ES-I3 (cell line): ENCODE measurements around the gene CAPN2.

ENCODE experiments used
- H3K36me3 ChIP-seq: 2 replicates; pipeline ENCODE4 v1.6.1; 2013; ENCODE audit warnings: mild to moderate bottlenecking, low read length, control low read depth, moderate library complexity; ENCODE audit not compliant: insufficient read depth
- H3K4me1 ChIP-seq: 2 replicates; pipeline ENCODE4 v1.6.1; 2013; ENCODE audit warnings: mild to moderate bottlenecking, control low read depth, low read length; ENCODE audit not compliant: insufficient read depth
- H3K9ac ChIP-seq: 2 replicates; pipeline ENCODE4 v1.6.1; 2013; ENCODE audit warnings: low read depth, mild to moderate bottlenecking, low read length, moderate library complexity
- H3K9me3 ChIP-seq: 2 replicates; pipeline ENCODE4 v1.6.1; 2013; ENCODE audit warnings: mild to moderate bottlenecking, low read length, moderate library complexity; ENCODE audit not compliant: control insufficient read depth, insufficient read depth

The CAPN2 gene

DNA sequence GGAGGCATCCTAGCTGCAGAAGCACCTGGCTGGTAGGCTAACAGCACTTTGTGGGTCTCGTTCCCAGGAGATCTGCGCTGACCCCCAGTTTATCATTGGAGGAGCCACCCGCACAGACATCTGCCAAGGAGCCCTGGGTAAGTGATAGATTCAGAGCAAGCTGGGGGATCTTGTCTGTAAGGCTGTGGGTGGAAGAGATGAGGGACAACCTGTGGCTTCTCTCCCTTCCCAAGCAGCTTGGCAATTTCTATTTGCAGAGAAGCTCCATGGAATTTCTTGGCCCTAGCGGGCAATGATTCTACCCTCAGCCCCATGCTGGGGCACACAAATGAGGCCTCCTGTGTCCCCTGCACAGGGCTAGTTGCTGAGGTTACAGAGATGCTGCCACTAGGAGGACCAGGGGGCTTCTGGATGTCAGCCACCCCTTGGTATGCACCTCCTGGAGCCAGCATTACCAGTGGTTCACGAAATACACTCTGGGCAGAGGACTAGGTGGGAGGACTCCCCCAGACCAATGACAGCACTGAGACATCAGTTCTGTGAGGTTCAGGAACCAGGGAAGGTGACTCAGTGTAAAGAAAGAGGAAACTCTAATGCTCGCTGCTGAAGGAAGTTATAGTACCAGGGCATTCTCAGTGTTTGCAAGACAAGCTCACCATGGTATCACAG, 5.5 kb downstream of the CAPN2 start:
- no peak overlapping the region for H3K9ac ChIP-seq
- no peaks in the 10 kb centered on the region for H3K9me3 ChIP-seq
- H3K4me1 ChIP-seq = peaks cover 48% of the 10 kb centered on the region
- H3K36me3 ChIP-seq = peaks cover 5% of the 10 kb centered on the region; the same call in 1 of the 2 replicates

DNA sequence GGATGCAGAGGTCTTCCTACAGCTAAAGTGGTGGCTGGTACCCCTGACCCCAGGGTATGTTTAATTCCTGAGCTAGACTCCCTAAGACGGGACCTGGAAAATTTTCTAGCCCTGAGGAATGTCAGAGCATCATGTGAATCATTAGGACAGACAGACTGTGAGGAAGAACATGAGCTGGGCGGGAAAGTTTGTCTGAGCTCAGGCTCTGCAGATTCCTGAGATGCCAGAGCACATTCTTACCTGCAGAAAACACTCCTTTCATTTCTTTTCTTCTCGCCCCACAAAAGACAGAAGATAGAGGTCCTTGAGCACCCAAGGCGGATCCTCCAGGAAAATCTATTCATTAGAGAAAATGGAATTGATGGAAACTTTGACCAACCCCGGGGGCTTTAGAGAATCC, 6.5 kb downstream of the CAPN2 start:
- peaks cover 5% of the 10 kb centered on the region; the same call in 1 of the 2 replicates for H3K36me3 ChIP-seq
- H3K4me1 ChIP-seq = peaks cover 45% of the 10 kb centered on the region
- H3K9ac ChIP-seq = no peak overlapping the region
- H3K9me3 ChIP-seq = no peaks in the 10 kb centered on the region

DNA sequence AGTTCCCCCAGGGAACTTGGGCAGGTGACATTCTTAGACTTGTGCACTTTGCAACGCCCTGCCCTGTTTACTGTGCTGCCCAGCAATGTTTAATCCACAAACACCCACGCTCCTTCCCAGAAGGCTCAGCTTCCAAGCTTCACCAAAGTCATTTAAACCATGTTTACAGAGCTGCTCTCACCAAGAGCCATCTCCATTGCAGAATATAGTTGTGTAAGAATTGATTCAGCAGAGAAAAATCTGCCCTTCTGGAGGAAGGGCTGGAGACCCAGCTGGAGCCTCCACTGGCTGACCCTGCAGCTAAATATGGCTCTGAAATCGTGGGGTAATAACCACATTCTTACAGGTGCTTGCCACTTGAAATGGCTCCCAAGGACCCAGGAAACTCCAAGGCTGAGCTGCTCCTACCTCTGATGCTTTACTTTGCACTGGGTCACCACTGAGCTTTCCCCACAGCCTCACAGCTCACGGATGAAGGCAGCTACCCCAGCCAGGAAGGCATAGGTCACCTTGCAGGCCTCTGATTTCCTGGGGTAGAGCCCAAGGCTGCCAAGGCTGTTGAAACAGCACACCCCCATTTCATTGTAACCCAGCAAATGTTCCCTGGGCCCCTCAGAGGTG, 8.7 kb downstream of the CAPN2 start:
- Histone ChIP-seq H3K9me3 (no peaks in the 10 kb centered on the region), H3K9ac (no peak overlapping the region), H3K4me1 (peaks cover 34% of the 10 kb centered on the region), H3K36me3 (peaks cover 5% of the 10 kb centered on the region; the same call in 1 of the 2 replicates)

DNA sequence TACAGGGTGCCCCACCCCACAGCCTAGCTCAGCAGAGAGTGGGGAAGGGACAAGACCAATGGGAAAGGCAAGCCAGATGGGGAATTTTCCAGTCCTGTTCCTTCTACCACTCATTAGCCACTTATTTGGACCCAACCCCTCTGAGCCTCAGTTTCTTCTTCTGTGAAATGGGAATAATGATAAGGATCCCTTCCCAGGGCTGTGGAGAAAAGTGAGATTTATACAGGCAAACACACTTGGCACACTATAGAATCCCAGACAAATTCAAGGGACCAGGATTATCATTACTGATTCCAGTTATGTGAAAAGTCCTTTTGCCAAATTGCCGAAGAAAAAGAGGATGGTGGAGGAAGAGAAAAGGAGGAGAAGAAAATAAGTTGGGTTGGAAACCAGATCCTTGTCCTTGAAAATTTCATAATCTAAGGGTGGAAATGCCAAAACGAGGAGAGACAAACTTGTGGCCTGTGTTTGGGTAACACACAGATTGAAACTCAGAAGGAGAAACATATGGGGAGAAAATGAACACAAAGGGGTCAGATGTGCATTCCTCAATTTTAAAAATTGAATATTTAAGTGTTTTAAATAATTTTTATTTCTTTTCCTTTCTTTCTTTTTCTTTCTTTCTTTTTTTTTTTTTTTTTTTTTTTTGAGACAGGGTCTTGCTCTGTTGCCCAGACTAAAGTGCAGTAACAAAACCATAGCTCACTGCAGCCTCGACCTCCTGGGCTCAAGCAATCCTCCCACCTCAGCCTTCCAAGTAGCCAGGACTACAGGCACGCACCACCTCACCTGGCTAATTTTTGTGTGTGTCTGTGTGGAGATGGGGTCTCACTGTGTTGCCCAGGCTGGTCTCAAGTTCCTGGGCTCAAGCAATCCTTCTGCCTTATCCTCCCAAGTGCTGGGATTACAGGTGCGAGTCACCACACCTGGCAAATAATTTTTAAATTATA, 9.6 kb downstream of the CAPN2 start:
- Histone ChIP-seq H3K4me1 (peaks cover 33% of the 10 kb centered on the region), H3K9ac (no peak overlapping the region), H3K36me3 (peaks cover 5% of the 10 kb centered on the region; the same call in 1 of the 2 replicates), H3K9me3 (no peaks in the 10 kb centered on the region)

DNA sequence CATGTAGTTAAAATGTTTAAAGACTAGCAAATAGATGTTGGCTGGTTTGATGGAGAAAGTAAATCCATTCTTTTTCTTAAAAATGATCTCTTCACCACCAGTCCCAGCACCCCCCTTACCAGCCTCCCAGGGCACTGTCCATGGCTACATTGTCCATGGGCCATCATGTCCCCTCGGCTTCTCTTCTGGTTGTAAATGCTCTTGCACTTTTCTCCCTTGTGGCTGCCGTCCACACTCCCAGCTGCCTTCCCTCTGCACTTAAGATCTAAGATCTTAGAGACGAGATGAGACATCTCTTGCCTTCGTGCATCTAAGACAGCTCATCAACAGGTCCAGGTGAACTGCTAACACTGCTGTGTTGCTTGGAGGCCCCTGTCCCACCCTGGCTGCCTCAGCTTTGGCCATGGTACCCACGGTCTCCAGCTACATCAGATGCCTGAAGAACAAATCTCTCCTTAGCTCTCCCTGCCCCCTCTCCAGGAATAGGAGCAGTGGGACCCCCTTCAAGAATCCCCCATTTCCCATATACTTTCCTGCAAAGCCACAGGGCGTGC, 11.1 kb downstream of the CAPN2 start:
- Histone ChIP-seq H3K9ac (no peak overlapping the region), H3K9me3 (no peaks in the 10 kb centered on the region), H3K4me1 (peaks cover 30% of the 10 kb centered on the region), H3K36me3 (peaks cover 5% of the 10 kb centered on the region; the same call in 1 of the 2 replicates)

GRCh38 chr1:223724376-223724775, 12.0 kb downstream of the CAPN2 start:
- no peaks in the 10 kb centered on the region for H3K9me3 ChIP-seq
- no peak overlapping the region for H3K9ac ChIP-seq
- H3K36me3 ChIP-seq = peaks cover 5% of the 10 kb centered on the region; the same call in 1 of the 2 replicates
- H3K4me1 ChIP-seq = peaks cover 24% of the 10 kb centered on the region

DNA sequence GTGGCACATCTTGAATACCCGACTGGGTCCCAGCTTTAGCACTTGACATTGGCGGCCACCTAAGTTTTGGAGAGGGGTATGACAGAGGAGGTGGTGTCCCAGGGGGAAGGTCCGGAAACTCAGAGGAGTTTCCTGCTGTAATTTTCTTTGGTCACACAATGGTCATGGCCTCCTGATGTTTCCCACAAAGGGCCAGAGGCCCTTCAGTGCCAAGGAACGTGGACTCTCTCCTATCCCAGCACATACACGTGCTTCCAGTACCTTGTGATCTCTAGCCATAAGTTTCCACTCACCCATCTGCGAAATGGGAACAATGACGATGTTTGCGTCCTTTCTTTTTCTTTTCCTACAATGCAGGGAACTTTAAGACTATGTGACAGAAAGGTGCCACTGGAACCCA, 13.2 kb downstream of the CAPN2 start:
- no peak overlapping the region for H3K9ac ChIP-seq
- H3K36me3 ChIP-seq = peaks cover 3% of the 10 kb centered on the region; the same call in 1 of the 2 replicates
- peaks cover 25% of the 10 kb centered on the region for H3K4me1 ChIP-seq
- H3K9me3 ChIP-seq = no peaks in the 10 kb centered on the region

GRCh38 chr1:223726380-223727001, 14.2 kb downstream of the CAPN2 start:
- Histone ChIP-seq H3K9me3 (no peaks in the 10 kb centered on the region), H3K36me3 (no peaks in the 10 kb centered on the region; the same call in 1 of the 2 replicates), H3K9ac (no peak overlapping the region), H3K4me1 (peaks cover 29% of the 10 kb centered on the region)

- Histone ChIP-seq H3K4me1 (peaks cover 29% of the 10 kb centered on the region), H3K9ac (no peak overlapping the region), H3K9me3 (no peaks in the 10 kb centered on the region), H3K36me3 (no peaks in the 10 kb centered on the region; the same call in 1 of the 2 replicates)
These were observed 15.2 kb downstream of the CAPN2 start for GRCh38 chr1:223727541-223727940.

- H3K4me1 ChIP-seq = peaks cover 52% of the 10 kb centered on the region
- H3K36me3 ChIP-seq = no peaks in the 10 kb centered on the region
- H3K9ac ChIP-seq = no peak overlapping the region
- no peaks in the 10 kb centered on the region for H3K9me3 ChIP-seq
These were observed 17.6 kb downstream of the CAPN2 start for GRCh38 chr1:223729906-223730305.

DNA sequence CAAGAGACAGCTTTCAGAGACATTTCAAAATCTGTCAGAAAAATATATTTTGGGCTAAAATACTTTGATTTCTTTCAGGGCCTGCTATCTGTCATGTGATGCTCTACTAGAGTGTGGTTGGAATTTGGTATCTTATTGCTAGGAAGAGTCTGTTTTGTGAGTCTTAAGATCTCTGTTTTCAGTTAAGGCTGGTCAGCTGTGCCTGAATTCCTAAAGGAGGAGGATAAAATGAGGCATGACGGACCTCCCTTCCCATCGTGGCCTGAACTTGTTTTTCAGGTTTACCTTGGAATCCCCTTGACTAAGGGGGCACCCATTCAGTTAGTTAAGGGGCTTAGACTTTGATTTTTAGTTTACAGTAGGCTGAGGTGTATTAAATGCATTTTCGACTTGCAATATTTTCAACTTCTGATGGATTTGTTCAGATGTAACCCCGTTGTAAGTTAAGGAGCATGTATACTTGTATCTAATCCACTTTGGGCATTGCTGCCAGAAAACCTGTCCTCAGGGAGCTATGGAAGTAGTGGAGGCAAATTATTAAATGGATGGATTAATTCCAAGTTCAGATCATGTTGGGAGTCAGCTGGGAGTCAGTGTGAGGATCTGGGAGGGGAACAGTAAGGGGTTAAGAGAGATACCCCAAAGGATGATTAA, 18.3 kb downstream of the CAPN2 start:
- H3K36me3 ChIP-seq = no peaks in the 10 kb centered on the region
- H3K9me3 ChIP-seq = no peaks in the 10 kb centered on the region
- H3K9ac ChIP-seq = no peak overlapping the region
- H3K4me1 ChIP-seq = peaks cover 49% of the 10 kb centered on the region

DNA sequence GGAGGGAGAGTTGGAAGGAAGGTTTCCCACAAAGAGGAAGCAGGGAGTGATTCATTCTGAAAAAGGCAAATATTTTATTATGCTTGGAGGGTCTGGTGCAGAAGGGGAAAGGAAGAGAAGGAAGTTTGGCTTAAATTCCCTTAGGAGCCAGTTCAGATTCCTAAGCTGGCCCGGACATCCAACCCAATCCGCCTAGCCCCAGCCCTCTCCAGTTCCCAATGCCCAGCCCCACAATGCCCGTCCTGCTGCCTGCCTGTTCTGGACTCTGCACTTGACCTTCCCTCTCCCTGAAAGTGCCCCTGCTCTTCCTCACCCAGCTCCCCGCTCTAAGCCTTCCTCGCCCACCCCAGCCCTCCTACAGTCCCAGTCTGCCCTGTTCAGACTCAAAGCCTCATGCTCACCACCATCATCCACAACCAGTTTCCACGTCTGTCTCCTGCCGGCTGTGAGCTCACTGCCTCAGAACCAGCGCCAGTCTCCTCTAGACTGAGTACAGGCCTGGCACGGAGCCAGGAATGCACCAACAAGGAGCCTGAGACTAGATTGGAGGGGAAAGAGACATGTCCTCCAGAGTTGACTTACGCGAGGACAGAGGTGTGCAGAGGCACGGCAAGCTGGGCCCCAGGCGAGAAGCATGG, 18.9 kb downstream of the CAPN2 start:
- no peak overlapping the region for H3K9ac ChIP-seq

More for the DNA sequence above, 18.9 kb downstream of the CAPN2 start:
- Histone ChIP-seq H3K9me3 (no peaks in the 10 kb centered on the region), H3K4me1 (peaks cover 43% of the 10 kb centered on the region), H3K36me3 (no peaks in the 10 kb centered on the region)
